Chondrocyte (in vitro differentiated cells): ENCODE measurements around the gene IGF2BP1. TPM values are rescaled to one million over a fixed set of nuclear protein-coding genes. Genes with fewer than 3 reads are reported as not detected.
A peak's percentile ranks its signal among the peaks of the same experiment; 100 is the strongest.

Experiments used
- DNase-seq: peaks from one replicate; pipeline ENCODE4 v3.0.0; 2021; ENCODE audit warnings: mixed read lengths, low spot score
- H3K27ac Mint-ChIP-seq: one replicate; pipeline ENCODE4 v1.8.0; 2021; ENCODE audit warnings: mild to moderate bottlenecking, moderate library complexity, mixed read lengths; ENCODE audit not compliant: unreplicated experiment
- H3K27me3 Mint-ChIP-seq: 2 replicates; pipeline ENCODE4 v1.8.0; 2021; ENCODE audit warnings: low read depth, mixed read lengths
- H3K36me3 Mint-ChIP-seq: 2 replicates; pipeline ENCODE4 v1.8.0; 2021; ENCODE audit warnings: low read depth, mixed read lengths
- H3K4me1 Mint-ChIP-seq: 2 replicates; pipeline ENCODE4 v1.8.0; 2021; ENCODE audit warnings: low read depth, mild to moderate bottlenecking, mixed read lengths
- H3K4me3 Mint-ChIP-seq: one replicate; pipeline ENCODE4 v1.8.0; 2021; ENCODE audit warnings: mild to moderate bottlenecking, moderate library complexity, mixed read lengths; ENCODE audit not compliant: unreplicated experiment
- H3K9me3 Mint-ChIP-seq: 2 replicates; pipeline ENCODE4 v1.8.0; 2021; ENCODE audit warnings: low read depth, mixed read lengths
- total RNA-seq: library from RNA; stranded (reverse); gene quantifications from 3 replicates; pipeline ENCODE4 v1.2.1, GENCODE V29; 2021
- TF ChIP-seq, protein P1 (sequence below): fragments of 200-600 bp; sonication (generic); IDR thresholded peaks from 2 replicates; pipeline ENCODE4 v1.5.0; 2021; ENCODE audit warnings: antibody characterized with exemption, mild to moderate bottlenecking, moderate library complexity

IGF2BP1 gene
- total RNA-seq, 1 donor from 2014 or later: 60.0 TPM

GRCh38 chr17:49012769-49013255 is 15.6 kb downstream of the IGF2BP1 start:
- Mint-ChIP-seq H3K4me1 (peaks cover 63% of the 10 kb centered on the region), H3K4me3 (no peak overlapping the region), H3K27ac (peak overlapping the region; percentile 69), H3K36me3 (peaks cover 2% of the 10 kb centered on the region), H3K27me3 (no peaks in the 10 kb centered on the region), H3K9me3 (no peaks in the 10 kb centered on the region)
- TF ChIP-seq, protein P1, sequence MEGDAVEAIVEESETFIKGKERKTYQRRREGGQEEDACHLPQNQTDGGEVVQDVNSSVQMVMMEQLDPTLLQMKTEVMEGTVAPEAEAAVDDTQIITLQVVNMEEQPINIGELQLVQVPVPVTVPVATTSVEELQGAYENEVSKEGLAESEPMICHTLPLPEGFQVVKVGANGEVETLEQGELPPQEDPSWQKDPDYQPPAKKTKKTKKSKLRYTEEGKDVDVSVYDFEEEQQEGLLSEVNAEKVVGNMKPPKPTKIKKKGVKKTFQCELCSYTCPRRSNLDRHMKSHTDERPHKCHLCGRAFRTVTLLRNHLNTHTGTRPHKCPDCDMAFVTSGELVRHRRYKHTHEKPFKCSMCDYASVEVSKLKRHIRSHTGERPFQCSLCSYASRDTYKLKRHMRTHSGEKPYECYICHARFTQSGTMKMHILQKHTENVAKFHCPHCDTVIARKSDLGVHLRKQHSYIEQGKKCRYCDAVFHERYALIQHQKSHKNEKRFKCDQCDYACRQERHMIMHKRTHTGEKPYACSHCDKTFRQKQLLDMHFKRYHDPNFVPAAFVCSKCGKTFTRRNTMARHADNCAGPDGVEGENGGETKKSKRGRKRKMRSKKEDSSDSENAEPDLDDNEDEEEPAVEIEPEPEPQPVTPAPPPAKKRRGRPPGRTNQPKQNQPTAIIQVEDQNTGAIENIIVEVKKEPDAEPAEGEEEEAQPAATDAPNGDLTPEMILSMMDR: peak; percentile 10
- DNase-seq: no peak

- Mint-ChIP-seq H3K4me1 (peaks cover 63% of the 10 kb centered on the region), H3K27ac (peak overlapping the region; percentile 69), H3K4me3 (peak overlapping the region; percentile 38), H3K27me3 (no peaks in the 10 kb centered on the region), H3K9me3 (no peaks in the 10 kb centered on the region), H3K36me3 (peaks cover 2% of the 10 kb centered on the region)
- TF ChIP-seq, protein P1: no peak
- DNase-seq: peak; percentile 86
Measured at GRCh38 chr17:49013311-49014213, 16.4 kb downstream of the IGF2BP1 start.

GRCh38 chr17:49015179-49015923 is 18.2 kb downstream of the IGF2BP1 start:
- Mint-ChIP-seq H3K4me3 (no peak overlapping the region), H3K36me3 (peaks cover 2% of the 10 kb centered on the region), H3K27ac (peak overlapping the region; percentile 93), H3K4me1 (peaks cover 69% of the 10 kb centered on the region), H3K9me3 (no peaks in the 10 kb centered on the region), H3K27me3 (no peaks in the 10 kb centered on the region)
- TF ChIP-seq, protein P1: no peak
- no peak for DNase-seq

GRCh38 chr17:49015924-49016774 is 19.0 kb downstream of the IGF2BP1 start:
- peaks cover 77% of the 10 kb centered on the region for H3K4me1 Mint-ChIP-seq
- no peak for DNase-seq
- no peaks in the 10 kb centered on the region for H3K9me3 Mint-ChIP-seq
- H3K36me3 Mint-ChIP-seq: no peaks in the 10 kb centered on the region
- H3K27ac Mint-ChIP-seq: peak overlapping the region; percentile 93
- TF ChIP-seq, protein P1: no peak
- peak overlapping the region; percentile 31 for H3K4me3 Mint-ChIP-seq
- H3K27me3 Mint-ChIP-seq: no peaks in the 10 kb centered on the region
